ENCODE results near the gene CFDP1.
A peak's percentile ranks its signal among the peaks of the same experiment; 100 is the strongest.

The CFDP1 gene

GRCh38 chr16:75256696-75257343 is 176.5 kb downstream of the CFDP1 start:
- Histone ChIP-seq H2BK120ac (ENCODE audit: low read depth, low read length) (no peak overlapping the region), H3K79me2 (ENCODE audit: control insufficient read depth, insufficient read depth, low read length) (peaks cover 62% of the 10 kb centered on the region), H3K9ac (ENCODE audit: low read length) (peak overlapping the region; percentile 42), H2BK15ac (replicated peaks; ENCODE audit: low read depth) (no peak overlapping the region), H3K27ac (ENCODE audit: low read depth, low read length) (peak overlapping the region; percentile 68), H2BK5ac (ENCODE audit: low read length) (peak overlapping the region; percentile 54), H3K4me1 (ENCODE audit: control insufficient read depth, low read depth, low read length) (peaks cover 45% of the 10 kb centered on the region), H2AK5ac (ENCODE audit: low read length) (peak overlapping the region; percentile 23), H3K79me1 (ENCODE audit: low read length) (peaks cover 32% of the 10 kb centered on the region), H3K4me2 (ENCODE audit: low read length) (no peak overlapping the region), H3K36me3 (ENCODE audit: control insufficient read depth, insufficient read depth, low read length) (no peaks in the 10 kb centered on the region), H3K18ac (ENCODE audit: low read length) (no peak overlapping the region), H3K4ac (ENCODE audit: low read depth, low read length) (no peak overlapping the region), H4K5ac (ENCODE audit: low read length) (no peak overlapping the region), H3K4me3 (ENCODE audit: low read length) (no peak overlapping the region), H3K23ac (ENCODE audit: low read length) (no peak overlapping the region), H3K27me3 (ENCODE audit: insufficient read depth, low read length, poor library complexity) (no peaks in the 10 kb centered on the region), H3K56ac (ENCODE audit: low read length) (peak overlapping the region; percentile 69), H4K8ac (ENCODE audit: low read depth, low read length) (no peak overlapping the region)
- WGBS (ENCODE audit: extremely low coverage, insufficient coverage, low lambda C conversion rate), result no CpG with 5 or more reads among the region's 14 CpGs
- peak; percentile 55 for DNase-seq

DNA sequence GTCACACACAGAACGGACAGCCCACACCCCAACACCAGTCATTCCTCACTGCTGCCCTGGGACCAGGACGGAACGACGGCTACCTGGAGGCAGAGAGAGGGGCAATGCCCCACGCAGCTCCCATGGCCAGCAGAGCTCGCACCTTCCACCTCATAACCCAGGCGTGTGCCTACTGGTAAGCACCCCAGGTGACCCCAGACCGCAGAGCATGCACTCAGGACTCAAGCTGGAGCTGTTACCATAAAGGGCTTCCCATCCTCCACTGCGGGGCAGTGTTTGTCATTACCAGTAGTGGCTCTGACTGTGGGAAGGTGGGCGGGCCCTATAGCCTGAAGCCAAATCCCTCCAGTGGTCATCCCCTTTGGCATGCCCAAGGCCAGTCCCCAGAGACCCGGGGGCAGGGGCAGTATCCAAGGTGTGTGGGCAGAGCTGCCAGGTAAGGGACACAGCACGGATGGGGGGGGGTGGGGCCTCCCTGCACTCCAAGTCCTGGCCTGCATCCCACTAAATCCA is 177.2 kb downstream of the CFDP1 start:
- H2BK5ac ChIP-seq (ENCODE audit: low read length), result peak overlapping the region; percentile 92
- no peak overlapping the region for H2BK15ac ChIP-seq (replicated peaks; ENCODE audit: low read depth)
- no peak overlapping the region for H3K4ac ChIP-seq (ENCODE audit: low read depth, low read length)
- peak overlapping the region; percentile 42 for H3K9ac ChIP-seq (ENCODE audit: low read length)
- H4K5ac ChIP-seq (ENCODE audit: low read length), result no peak overlapping the region
- peaks cover 56% of the 10 kb centered on the region for H3K79me2 ChIP-seq (ENCODE audit: control insufficient read depth, insufficient read depth, low read length)
- peak overlapping the region; percentile 84 for H3K56ac ChIP-seq (ENCODE audit: low read length)
- H3K79me1 ChIP-seq (ENCODE audit: low read length), result peaks cover 27% of the 10 kb centered on the region
- H3K18ac ChIP-seq (ENCODE audit: low read length), result no peak overlapping the region
- peak overlapping the region; percentile 100 for H2AK5ac ChIP-seq (ENCODE audit: low read length)
- no CpG with 5 or more reads among the region's 12 CpGs for WGBS (ENCODE audit: extremely low coverage, insufficient coverage, low lambda C conversion rate)
- H3K23ac ChIP-seq (ENCODE audit: low read length), result no peak overlapping the region
- no peak overlapping the region for H4K8ac ChIP-seq (ENCODE audit: low read depth, low read length)
- peak overlapping the region; percentile 68 for H3K27ac ChIP-seq (ENCODE audit: low read depth, low read length)
- peak; percentile 85 for DNase-seq
- no peaks in the 10 kb centered on the region for H3K36me3 ChIP-seq (ENCODE audit: control insufficient read depth, insufficient read depth, low read length)
- H3K27me3 ChIP-seq (ENCODE audit: insufficient read depth, low read length, poor library complexity), result no peaks in the 10 kb centered on the region
- no peak overlapping the region for H3K4me3 ChIP-seq (ENCODE audit: low read length)
- no peak overlapping the region for H3K4me2 ChIP-seq (ENCODE audit: low read length)
- peaks cover 46% of the 10 kb centered on the region for H3K4me1 ChIP-seq (ENCODE audit: control insufficient read depth, low read depth, low read length)
- no peak overlapping the region for H2BK120ac ChIP-seq (ENCODE audit: low read depth, low read length)

- H3K9ac ChIP-seq (ENCODE audit: low read length), result peak overlapping the region; percentile 47
- peaks cover 66% of the 10 kb centered on the region for H3K79me2 ChIP-seq (ENCODE audit: control insufficient read depth, insufficient read depth, low read length)
- H3K27me3 ChIP-seq (ENCODE audit: insufficient read depth, low read length, poor library complexity), result no peaks in the 10 kb centered on the region
- H3K79me1 ChIP-seq (ENCODE audit: low read length), result peaks cover 26% of the 10 kb centered on the region
- H2BK5ac ChIP-seq (ENCODE audit: low read length), result peak overlapping the region; percentile 96
- peak overlapping the region; percentile 92 for H3K27ac ChIP-seq (ENCODE audit: low read depth, low read length)
- no peak overlapping the region for H3K4me3 ChIP-seq (ENCODE audit: low read length)
- no peak overlapping the region for H2BK15ac ChIP-seq (replicated peaks; ENCODE audit: low read depth)
- H3K23ac ChIP-seq (ENCODE audit: low read length), result no peak overlapping the region
- DNase-seq, result peak; percentile 91
- H3K4me2 ChIP-seq (ENCODE audit: low read length), result no peak overlapping the region
- no peak overlapping the region for H4K8ac ChIP-seq (ENCODE audit: low read depth, low read length)
- H4K5ac ChIP-seq (ENCODE audit: low read length), result no peak overlapping the region
- WGBS (ENCODE audit: extremely low coverage, insufficient coverage, low lambda C conversion rate), result no CpG with 5 or more reads among the region's 5 CpGs
- peak overlapping the region; percentile 13 for H3K18ac ChIP-seq (ENCODE audit: low read length)
- H3K4ac ChIP-seq (ENCODE audit: low read depth, low read length), result peak overlapping the region; percentile 58
- no peak overlapping the region for H2BK120ac ChIP-seq (ENCODE audit: low read depth, low read length)
- no peaks in the 10 kb centered on the region for H3K36me3 ChIP-seq (ENCODE audit: control insufficient read depth, insufficient read depth, low read length)
- peak overlapping the region; percentile 18 for H2AK5ac ChIP-seq (ENCODE audit: low read length)
- peak overlapping the region; percentile 91 for H3K56ac ChIP-seq (ENCODE audit: low read length)
- H3K4me1 ChIP-seq (ENCODE audit: control insufficient read depth, low read depth, low read length), result peaks cover 48% of the 10 kb centered on the region
These were observed 178.9 kb downstream of the CFDP1 start for GRCh38 chr16:75254359-75254837.

DNA sequence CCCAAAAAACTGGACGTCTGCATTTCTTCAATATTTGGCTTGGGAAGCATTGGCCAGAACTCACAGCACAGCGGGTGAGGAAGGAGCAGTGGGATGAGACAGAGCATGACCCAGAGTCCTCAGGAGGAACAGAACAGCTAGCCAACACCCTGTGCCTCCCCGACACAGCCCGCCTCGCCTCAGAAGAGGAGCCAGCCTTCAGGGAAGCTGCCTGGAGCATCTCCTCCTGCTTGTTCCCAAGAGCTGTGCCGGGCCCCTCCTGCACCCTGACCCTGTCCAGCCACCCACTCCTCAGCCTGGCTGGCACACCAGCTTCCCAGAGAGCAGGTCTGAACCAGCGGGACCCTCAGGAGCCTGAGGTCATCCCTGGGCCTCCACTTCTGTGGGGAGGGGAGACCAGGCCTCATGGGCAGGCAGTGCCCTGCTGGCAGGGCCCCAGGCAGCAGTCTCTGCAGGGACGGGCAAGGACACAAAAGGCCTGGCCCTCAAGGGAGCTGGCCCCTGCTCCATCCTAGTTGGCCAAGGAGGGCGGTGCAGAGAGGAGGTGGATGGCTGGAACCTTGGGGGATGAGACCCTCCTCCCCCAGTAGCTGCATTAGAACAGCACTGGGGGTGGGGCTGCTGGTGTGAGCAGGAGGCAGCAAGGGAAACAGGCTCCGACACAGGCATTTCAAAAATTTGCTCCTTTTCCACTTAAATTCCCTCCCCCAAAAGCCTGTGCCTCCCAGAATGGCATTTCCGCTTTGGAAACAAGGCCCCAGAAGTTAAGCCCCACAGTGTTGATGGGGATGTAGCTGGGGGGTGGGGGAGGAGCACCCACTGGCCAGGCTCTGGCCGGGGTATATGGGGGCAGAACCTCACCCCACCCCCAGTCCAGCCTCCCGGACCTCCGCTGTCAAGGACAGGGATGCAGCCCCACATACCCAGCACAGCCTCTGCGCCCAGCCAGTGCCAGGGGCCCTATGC is 180.1 kb downstream of the CFDP1 start:
- peaks cover 44% of the 10 kb centered on the region for H3K4me1 ChIP-seq (ENCODE audit: control insufficient read depth, low read depth, low read length)

DNA sequence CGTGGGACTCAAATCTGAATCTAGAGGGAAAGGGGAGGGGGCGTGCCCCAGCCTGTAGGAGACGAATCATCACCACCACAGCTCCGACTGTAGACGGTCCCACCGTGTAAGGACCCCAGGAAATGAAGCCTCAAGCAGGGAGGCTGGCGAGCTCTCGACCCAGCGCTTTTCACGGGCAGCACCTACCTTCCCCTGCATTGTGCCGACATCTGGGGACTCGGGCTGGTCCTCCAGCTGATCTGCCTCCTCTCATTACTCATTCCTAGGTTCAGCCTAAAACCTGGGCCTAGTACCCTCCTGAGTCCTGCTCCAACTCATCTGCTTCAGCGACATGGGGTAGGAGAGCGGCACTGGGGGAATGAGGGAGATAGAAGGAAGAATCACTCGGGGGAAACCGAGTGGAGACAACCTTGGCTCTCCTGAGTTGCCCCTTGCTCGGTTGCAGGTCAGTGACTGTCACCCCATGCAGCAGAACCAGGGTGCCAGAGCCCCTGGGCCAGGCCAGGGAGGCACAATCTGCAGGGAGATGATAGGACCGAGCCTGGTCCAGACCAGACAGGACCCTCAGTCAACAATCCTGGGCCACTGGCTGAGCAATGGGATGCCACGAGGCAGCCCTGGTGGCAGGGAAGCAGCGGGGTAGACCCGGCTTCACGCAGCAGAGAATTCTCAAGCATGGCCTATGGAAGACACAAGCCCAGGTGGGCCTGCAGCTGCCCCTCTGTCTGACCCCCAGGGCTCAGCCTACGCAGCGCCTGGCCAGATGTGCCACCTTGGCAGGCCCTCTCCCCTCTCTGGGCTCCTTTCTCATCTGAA is 181.0 kb downstream of the CFDP1 start:
- H3K56ac ChIP-seq (ENCODE audit: low read length), result peak overlapping the region; percentile 91
- no peak overlapping the region for H3K4me3 ChIP-seq (ENCODE audit: low read length)
- H3K4ac ChIP-seq (ENCODE audit: low read depth, low read length), result peak overlapping the region; percentile 93
- peak overlapping the region; percentile 94 for H3K27ac ChIP-seq (ENCODE audit: low read depth, low read length)
- H3K23ac ChIP-seq (ENCODE audit: low read length), result peak overlapping the region; percentile 72
- WGBS (ENCODE audit: extremely low coverage, insufficient coverage, low lambda C conversion rate), result no CpG with 5 or more reads among the region's 24 CpGs
- H4K8ac ChIP-seq (ENCODE audit: low read depth, low read length), result no peak overlapping the region
- peak overlapping the region; percentile 82 for H3K9ac ChIP-seq (ENCODE audit: low read length)
- peak overlapping the region; percentile 75 for H2BK120ac ChIP-seq (ENCODE audit: low read depth, low read length)
- peaks cover 43% of the 10 kb centered on the region for H3K4me1 ChIP-seq (ENCODE audit: control insufficient read depth, low read depth, low read length)
- no peak overlapping the region for H4K5ac ChIP-seq (ENCODE audit: low read length)
- peaks cover 69% of the 10 kb centered on the region for H3K79me2 ChIP-seq (ENCODE audit: control insufficient read depth, insufficient read depth, low read length)
- H2BK5ac ChIP-seq (ENCODE audit: low read length), result peak overlapping the region; percentile 93
- peak overlapping the region; percentile 51 for H3K18ac ChIP-seq (ENCODE audit: low read length)
- H3K4me2 ChIP-seq (ENCODE audit: low read length), result peak overlapping the region; percentile 64
- no peak overlapping the region for H2BK15ac ChIP-seq (replicated peaks; ENCODE audit: low read depth)
- H3K36me3 ChIP-seq (ENCODE audit: control insufficient read depth, insufficient read depth, low read length), result no peaks in the 10 kb centered on the region
- H3K27me3 ChIP-seq (ENCODE audit: insufficient read depth, low read length, poor library complexity), result no peaks in the 10 kb centered on the region
- DNase-seq, result no peak
- H2AK5ac ChIP-seq (ENCODE audit: low read length), result peak overlapping the region; percentile 72
- peaks cover 17% of the 10 kb centered on the region for H3K79me1 ChIP-seq (ENCODE audit: low read length)

More for the DNA sequence above, 180.1 kb downstream of the CFDP1 start:
- Histone ChIP-seq H3K79me2 (ENCODE audit: control insufficient read depth, insufficient read depth, low read length) (peaks cover 66% of the 10 kb centered on the region), H2BK120ac (ENCODE audit: low read depth, low read length) (peak overlapping the region; percentile 75), H4K5ac (ENCODE audit: low read length) (no peak overlapping the region), H3K79me1 (ENCODE audit: low read length) (peaks cover 19% of the 10 kb centered on the region), H4K8ac (ENCODE audit: low read depth, low read length) (no peak overlapping the region), H2AK5ac (ENCODE audit: low read length) (peak overlapping the region; percentile 17), H3K4me3 (ENCODE audit: low read length) (no peak overlapping the region), H3K4me2 (ENCODE audit: low read length) (peak overlapping the region; percentile 15), H3K56ac (ENCODE audit: low read length) (peak overlapping the region; percentile 91), H3K23ac (ENCODE audit: low read length) (no peak overlapping the region), H2BK15ac (replicated peaks; ENCODE audit: low read depth) (no peak overlapping the region), H3K9ac (ENCODE audit: low read length) (peak overlapping the region; percentile 82), H3K4ac (ENCODE audit: low read depth, low read length) (peak overlapping the region; percentile 93), H3K36me3 (ENCODE audit: control insufficient read depth, insufficient read depth, low read length) (no peaks in the 10 kb centered on the region), H3K18ac (ENCODE audit: low read length) (peak overlapping the region; percentile 51), H2BK5ac (ENCODE audit: low read length) (peak overlapping the region; percentile 93), H3K27me3 (ENCODE audit: insufficient read depth, low read length, poor library complexity) (no peaks in the 10 kb centered on the region), H3K27ac (ENCODE audit: low read depth, low read length) (peak overlapping the region; percentile 94)
- DNase-seq, result peak; percentile 99
- WGBS (ENCODE audit: extremely low coverage, insufficient coverage, low lambda C conversion rate), result no CpG with 5 or more reads among the region's 15 CpGs
